ENCODE results near the gene DGAT2. TPM values are rescaled to one million over a fixed set of nuclear protein-coding genes. Genes with fewer than 3 reads are reported as not detected.

Gene DGAT2
- total RNA-seq, 1 experiment from 2014 or later = 3.9 TPM

DNA sequence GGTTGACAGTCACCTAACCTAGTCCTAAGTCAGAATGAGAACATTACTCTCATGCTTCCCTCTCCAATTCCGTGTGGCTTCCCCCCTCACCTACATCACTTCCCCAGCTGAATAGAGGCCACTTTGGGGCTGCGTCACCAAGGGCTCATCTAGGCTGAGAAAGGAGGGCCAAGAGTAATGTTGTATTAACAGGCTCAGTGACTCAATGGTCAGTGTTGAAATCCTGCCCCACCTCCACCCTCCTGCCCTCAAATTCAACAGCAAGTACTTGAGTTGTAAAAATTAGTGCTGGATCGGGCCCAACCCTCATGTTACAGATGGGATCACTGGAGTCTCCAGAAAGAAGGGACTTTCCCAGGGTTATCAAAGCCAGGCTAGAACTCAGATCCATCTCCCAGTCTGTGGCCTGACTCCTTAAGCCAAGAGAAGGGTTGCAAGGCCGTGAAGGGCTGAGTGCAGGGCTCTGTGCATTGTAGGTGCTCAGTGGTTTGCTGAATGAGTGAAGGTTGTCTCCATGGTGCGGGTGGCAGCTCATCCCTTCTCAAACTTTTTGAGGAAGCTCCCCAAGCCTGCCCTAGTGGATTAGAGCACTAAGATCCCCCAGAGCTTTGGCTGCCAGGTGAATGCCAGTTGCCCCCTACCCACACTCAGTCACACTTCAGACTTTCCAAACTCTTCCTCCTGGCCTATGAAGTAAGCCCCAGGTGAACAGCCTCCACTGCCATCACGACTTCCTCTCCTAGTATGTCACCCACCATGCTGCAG lies 3.2 kb downstream of the DGAT2 start:
- DNase-seq (ENCODE audit: low read depth, low spot score) = no peak
- in situ Hi-C loops (cut with HindIII; ENCODE audit: low pct_unique_long_range_greater_than_20kb, low sequenced_read_pairs) = no loop called here

DNA sequence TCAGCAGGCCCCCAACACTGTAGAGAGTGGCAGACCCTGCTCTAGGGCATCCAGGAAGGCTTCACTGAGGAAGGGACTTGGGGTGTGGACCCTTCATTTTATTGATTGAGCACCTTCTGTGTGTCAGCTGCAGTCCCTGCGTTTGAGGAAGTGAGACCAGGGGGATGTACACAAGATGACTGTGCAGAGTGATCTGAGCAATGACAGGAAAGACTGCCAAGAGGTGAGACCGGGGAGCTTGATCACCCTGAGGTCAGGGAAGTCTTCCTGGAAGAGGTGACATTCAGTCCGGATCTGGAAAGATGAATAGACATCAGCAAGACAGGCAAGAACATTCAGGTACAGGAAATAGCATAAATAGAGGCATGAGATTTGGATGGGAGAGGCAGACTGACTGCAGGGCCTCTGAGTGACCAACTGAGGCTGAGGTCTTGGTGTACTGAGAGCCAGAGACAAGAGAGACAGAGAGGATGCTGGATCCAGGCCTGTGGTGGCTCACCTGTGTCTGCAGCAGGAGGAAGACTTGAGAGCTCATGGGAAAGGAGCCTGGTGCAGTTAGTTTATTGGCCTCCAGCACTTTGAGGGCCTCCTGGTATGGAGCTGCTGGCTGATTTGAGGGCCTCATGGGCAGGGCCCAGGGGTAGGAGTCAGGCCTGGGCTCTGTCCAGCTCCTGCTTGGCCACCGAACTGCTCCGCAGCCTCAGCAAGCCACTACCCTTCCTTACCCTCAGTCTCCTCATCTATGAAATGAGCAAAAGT lies 5.2 kb downstream of the DGAT2 start:
- DNase-seq (ENCODE audit: low read depth, low spot score) = no peak
- in situ Hi-C loops (cut with HindIII; ENCODE audit: low pct_unique_long_range_greater_than_20kb, low sequenced_read_pairs) = no loop called here

DNA sequence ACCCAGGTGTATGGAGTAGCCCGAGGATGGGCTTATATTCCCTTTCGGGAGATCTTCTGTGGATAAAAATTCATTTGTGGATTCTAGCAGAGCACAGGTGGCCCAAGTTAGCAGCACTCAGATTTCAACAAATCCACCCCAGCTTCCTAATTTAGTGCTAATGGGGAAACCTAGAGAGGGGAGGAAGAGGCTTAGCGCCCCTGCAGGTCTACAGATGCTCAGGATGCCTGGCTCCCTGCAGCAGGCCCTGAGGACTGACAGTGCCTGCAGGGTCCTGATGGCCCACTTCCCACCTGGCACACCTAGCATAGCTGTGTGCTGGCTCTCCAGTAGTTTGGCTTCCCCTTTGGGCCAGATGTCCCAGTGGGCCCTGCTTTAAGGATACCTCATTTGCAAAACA lies 6.5 kb downstream of the DGAT2 start:
- in situ Hi-C loops (cut with HindIII; ENCODE audit: low pct_unique_long_range_greater_than_20kb, low sequenced_read_pairs) = no loop called here
- no peak for DNase-seq (ENCODE audit: low read depth, low spot score)

DNA sequence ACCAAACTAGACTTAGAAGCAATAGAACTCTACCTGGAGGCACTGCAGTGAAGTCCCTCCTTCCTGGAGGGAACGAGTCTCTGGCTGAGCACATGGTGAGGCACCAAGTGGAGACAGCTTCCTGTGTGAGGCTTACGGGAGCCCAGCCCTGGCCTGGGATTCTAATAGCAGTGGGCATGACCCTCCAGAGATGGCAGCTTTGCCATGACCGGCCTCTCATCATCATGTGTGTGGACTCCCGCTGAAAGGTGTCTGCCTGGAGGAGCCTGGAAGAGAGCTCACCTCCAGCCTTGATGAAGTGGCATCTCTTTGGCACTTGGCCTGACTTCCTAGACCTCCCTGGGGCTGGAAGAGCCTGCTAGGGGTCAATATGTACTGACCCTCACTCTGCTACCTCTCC lies 8.0 kb downstream of the DGAT2 start:
- no peak for DNase-seq (ENCODE audit: low read depth, low spot score)
- in situ Hi-C loops (cut with HindIII; ENCODE audit: low pct_unique_long_range_greater_than_20kb, low sequenced_read_pairs) = no loop called here

DNA sequence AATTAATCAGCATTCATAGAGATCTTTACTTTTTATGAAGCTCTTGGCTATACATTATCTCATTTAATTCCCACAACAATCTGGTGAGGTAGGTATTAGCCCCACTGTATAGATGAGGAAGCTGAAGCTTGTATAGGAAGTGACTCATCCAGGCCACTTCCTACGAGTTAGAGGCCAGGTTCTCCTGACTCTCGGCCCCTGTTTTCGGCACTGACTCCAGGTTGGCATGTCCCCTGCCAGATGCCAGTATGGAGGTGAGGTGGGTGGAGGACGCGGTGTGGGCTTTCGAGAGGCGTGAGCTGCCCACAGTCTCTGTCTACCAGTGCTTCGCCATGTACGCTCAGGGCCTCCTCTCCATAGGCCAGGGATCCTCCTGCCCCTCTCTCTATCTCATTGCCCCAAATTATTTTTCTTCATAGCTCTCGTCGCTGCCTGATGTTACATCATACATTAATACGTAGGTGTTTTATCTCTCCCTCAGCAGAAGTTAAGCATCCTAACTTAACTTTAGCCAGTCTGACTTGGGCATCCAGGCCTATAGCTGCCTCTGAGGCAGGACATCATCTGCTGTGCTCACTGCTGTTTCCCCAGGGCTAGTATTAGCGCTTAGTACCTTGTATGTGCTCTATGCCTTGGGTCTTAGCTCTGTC lies 9.0 kb downstream of the DGAT2 start:
- in situ Hi-C loops (cut with HindIII; ENCODE audit: low pct_unique_long_range_greater_than_20kb, low sequenced_read_pairs) = no loop called here
- no peak for DNase-seq (ENCODE audit: low read depth, low spot score)

DNA sequence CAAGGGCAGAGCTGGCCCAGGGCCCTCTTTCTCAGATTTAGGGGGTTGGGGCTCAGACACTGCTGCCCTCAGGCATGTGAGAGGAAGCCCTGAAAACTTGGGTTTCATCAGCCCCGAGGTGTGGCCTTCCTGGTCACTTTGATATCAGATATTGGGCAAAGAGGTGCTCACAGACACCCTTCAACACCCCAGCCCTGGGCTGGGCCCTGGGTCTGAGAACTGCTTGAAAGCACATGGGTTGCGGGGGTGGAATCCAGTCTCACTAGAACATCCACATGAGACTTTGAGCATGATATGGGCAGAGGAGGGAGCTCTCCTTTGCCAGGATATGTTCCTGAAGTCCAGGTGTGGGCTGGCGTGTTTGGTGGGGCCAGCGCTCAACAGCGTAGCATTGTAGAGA lies 10.4 kb downstream of the DGAT2 start:
- no peak for DNase-seq (ENCODE audit: low read depth, low spot score)
- in situ Hi-C loops (cut with HindIII; ENCODE audit: low pct_unique_long_range_greater_than_20kb, low sequenced_read_pairs) = no loop called here

DNA sequence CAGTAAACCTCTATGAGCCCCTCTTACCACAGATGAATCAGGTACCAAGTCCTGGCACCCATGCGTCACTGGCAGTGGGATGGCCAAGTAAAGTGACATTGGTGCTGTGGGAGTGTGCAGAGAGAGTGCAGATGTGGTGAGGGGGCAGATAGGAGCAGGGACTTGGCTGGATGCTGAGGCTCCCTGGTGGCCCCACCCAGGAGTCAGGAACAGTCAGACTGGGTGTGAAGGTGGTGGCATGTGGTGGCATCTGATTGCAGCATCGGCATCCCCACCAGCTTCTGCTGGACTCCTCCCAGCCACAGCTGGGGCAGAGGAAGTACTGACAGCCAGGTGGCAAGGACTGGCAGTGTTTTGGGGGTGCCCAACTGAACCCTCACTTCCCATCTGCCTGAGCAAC lies 11.4 kb downstream of the DGAT2 start:
- in situ Hi-C loops (cut with HindIII; ENCODE audit: low pct_unique_long_range_greater_than_20kb, low sequenced_read_pairs) = no loop called here
- no peak for DNase-seq (ENCODE audit: low read depth, low spot score)

DNA sequence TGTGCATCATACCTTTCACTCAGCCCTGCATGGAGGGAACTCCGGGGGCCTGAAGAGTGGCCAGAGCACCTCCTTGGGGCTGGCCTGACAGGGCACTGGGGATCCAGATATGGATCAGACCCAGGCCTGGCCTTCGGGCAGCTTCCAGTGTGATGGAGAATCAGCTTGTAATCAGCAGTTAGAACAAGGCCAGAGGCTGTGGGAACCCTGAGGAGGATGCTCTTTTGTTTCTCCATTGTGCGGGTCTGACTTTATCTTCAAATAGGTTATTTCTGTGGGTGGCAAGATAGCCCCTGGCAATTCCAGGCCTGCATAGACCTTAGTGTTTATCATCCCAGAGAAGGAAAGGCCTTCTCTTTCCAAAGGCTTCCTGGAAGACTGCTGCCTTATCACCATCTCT lies 12.3 kb downstream of the DGAT2 start:
- in situ Hi-C loops (cut with HindIII; ENCODE audit: low pct_unique_long_range_greater_than_20kb, low sequenced_read_pairs) = no loop called here

DNA sequence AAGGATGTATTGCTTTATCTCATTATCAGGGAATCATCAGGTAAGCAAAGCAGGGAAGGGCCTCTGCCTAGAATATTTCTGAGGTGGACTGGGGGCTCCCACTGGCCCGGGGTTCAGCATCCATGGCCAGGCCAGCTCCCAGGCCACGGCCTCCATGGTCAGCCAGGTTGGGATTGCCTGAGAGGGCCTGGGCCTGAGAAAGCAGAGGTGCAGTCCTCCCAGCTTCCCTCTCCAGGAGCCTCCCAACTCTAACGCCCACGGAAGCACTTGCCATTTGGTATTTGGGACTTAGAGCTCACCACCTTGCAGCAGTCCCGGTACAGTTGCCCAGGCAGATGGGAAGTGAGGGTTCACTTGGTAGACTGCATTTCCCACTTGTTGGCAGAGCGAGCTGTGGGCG lies 12.7 kb downstream of the DGAT2 start:
- in situ Hi-C loops (cut with HindIII; ENCODE audit: low pct_unique_long_range_greater_than_20kb, low sequenced_read_pairs) = no loop called here
- no peak for DNase-seq (ENCODE audit: low read depth, low spot score)

More for the DNA sequence above, 12.3 kb downstream of the DGAT2 start:
- no peak for DNase-seq (ENCODE audit: low read depth, low spot score)

DNA sequence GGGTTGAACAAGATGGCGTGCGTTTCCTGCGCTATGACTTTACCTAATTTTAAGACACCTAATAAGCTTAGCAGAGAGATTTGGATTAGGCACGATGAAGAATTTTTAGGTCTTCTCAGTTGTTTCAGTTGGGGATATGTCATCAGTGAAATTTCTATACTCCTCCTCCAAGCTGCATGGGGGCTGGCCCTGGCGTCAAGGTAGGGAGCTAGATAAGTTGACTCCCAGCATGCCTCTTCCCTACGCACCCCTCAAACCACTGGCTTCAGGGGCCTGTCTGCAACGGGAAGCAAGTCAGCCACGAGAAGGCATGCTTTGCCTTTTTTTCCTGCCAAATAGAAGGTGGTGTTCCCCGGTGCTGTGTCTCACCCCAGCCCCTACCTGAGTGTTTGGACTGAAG lies 13.3 kb downstream of the DGAT2 start:
- in situ Hi-C loops (cut with HindIII; ENCODE audit: low pct_unique_long_range_greater_than_20kb, low sequenced_read_pairs) = no loop called here
- DNase-seq (ENCODE audit: low read depth, low spot score) = no peak

DNA sequence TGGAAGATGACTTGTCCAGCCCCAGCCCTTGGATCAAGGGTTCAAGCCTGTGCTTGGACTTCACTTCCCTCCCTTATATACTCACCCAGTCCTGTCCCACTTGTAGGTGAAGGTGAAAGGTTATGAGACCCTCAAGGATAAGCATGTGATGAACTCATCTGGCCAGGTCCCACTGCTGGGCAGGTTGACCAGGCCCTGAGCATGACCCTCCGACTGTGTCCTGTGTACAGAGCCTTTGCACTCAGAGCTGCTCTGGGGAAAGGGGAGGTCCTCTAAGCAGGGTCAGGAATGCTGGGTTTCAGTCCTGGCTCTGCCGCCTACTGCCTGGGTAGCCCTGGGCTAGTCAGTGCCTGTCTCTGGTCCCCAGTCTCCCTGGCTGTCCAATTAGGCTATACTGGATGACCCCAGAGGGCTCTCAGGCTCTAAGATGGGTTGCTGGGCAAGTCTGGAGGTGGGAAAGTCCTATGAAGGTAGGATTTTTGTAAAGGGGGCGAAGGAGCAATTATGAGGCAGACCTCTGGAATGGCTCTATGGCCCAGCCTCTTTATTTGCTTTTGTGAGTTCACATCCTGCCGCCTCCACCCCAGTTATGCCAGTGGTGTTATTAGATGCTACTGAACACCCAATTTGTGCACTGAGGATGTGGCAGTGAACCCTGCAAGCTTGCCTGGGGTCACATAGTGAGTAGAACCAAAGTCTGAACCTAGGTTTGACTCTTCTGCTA lies 14.1 kb downstream of the DGAT2 start:
- in situ Hi-C loops (cut with HindIII; ENCODE audit: low pct_unique_long_range_greater_than_20kb, low sequenced_read_pairs) = no loop called here
- DNase-seq (ENCODE audit: low read depth, low spot score) = no peak

DNA sequence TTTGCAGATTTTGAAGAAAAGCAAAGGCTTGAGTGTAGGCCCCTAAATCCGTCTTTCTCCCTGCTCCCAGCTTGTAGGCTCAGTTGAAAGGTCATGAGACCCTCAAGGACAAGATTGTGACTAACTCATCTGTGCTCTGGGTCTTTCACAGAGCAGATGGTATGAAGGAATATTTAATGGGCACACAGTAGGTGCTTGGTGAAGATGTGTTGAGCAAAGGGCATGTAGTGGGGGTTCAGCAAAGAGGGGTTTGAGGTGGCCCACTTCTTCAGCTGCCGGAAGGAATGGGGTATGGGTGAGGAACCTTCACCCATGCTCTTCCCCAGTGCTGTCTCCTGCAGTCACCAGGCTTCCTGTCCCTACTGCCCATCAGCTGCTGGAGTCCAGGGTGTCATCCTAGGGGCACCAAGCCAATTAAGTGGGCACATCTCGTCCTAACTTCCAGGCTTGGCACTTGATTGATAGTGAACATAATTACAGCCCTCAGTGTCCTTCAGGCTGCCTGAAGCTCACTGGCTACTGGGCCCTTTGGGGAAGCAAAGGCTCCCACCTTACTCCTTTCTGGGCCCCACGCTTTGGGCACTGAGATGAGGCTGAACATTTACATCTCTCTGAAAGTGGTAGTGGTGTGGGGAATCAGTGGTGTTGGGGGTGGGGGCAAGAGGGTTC lies 15.0 kb downstream of the DGAT2 start:
- in situ Hi-C loops (cut with HindIII; ENCODE audit: low pct_unique_long_range_greater_than_20kb, low sequenced_read_pairs) = no loop called here

DNA sequence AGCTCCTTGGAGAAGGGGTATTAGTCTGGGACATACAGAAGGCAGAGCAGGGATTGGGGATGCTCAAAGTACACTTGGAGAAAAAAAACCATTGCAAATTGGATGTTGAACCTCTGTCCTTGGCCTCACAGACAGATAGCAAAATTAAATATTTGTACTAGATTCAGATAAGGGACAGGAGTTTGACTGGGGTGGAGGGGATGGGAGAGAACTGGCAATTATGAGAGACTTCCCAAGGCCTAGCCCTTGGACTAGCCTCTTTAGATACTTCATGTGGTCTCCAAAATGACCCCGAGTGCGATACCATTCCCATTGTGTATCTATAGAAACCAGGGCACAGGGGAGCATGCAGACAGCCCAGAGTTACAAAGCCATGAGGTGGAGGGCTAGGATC lies 15.5 kb downstream of the DGAT2 start:
- in situ Hi-C loops (cut with HindIII; ENCODE audit: low pct_unique_long_range_greater_than_20kb, low sequenced_read_pairs) = no loop called here
- DNase-seq (ENCODE audit: low read depth, low spot score) = no peak

More for the DNA sequence above, 15.0 kb downstream of the DGAT2 start:
- DNase-seq (ENCODE audit: low read depth, low spot score) = no peak

DNA sequence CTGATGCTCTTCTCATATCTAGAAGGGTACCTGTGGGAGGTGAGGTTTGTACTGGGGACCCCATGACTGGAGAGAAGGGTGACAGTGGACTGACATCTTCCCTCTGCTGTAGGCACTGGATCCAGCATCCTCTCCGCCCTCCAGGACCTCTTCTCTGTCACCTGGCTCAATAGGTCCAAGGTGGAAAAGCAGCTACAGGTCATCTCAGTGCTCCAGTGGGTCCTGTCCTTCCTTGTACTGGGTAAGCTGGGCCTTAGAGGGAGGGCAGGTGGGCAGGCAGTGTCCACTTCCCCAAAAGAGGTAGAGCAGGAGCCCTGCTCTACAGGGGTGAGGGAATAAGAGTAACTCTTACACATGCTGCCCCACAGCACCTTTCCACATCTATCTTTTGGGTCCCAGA lies 15.9 kb downstream of the DGAT2 start:
- in situ Hi-C loops (cut with HindIII; ENCODE audit: low pct_unique_long_range_greater_than_20kb, low sequenced_read_pairs) = no loop called here
- no peak for DNase-seq (ENCODE audit: low read depth, low spot score)

DNA sequence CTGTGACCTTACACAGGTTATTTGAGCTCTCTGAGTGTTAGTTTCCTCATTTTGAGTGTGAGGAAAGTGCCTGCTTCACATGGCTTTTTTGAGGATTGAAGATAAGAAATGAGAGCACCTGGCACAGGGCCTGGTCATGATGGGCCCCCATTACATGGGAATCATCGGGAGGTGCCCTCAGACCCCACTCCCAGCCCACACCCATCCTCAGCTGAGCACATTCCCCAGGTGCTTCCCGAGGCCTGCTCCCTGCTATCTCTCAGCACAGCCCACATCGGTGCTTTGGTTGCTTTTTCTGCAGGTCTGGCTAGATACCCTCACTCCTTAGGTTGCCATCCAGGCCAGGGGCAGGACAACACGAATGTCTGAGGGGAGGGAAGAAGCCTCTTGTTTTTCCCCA lies 16.6 kb downstream of the DGAT2 start:
- in situ Hi-C loops (cut with HindIII; ENCODE audit: low pct_unique_long_range_greater_than_20kb, low sequenced_read_pairs) = no loop called here
- no peak for DNase-seq (ENCODE audit: low read depth, low spot score)

DNA sequence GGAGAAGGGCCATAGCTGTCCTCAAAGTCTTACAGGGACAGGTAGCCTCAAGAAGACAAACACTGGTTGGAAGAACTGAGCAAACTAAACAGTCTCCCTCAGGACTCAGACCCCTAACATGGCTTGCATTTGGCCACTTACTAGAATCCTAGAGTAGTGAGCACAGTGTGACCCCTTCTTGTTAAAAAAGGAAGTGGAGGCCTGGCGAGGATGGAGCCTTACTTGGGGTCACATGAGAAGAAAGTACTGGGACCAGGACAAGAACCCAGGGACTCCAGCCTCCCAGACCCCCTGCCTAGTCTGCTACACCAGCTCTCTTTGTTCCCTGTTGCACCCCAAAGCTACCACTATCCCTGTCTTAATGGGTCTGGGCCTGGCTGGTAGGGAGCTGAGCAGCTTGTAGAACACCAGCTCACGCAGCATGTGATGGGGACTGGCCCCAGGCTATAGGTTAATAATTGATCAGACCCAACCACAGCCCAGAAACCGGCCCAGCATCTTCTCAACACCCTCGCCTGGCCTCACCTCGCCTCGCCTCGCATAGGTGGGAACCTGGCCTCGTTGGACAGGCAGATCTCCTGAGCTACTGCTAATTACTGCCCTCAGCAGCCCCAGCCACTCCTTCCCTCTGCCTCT lies 17.6 kb downstream of the DGAT2 start:
- no peak for DNase-seq (ENCODE audit: low read depth, low spot score)
- in situ Hi-C loops (cut with HindIII; ENCODE audit: low pct_unique_long_range_greater_than_20kb, low sequenced_read_pairs) = no loop called here

DNA sequence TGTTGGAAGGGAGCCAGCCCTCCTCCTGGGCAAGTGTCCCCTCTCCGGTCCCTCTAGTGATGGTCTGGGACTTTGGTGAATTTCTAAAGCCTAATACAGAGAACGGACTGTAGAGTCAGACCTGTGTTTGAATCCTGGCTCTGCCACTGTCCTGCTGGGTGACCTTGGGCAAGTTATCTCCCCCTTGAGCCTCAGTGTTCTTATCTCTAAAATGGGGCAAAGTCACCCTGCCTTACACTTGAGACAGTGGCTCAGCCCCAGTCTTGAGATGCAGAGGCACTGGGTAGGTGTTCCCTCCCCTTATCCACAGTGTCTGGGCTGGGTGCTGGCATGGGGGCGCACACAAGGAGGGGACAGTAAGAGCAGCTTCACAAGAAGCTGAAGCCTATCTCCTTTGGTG lies 20.9 kb downstream of the DGAT2 start:
- in situ Hi-C loops (cut with HindIII; ENCODE audit: low pct_unique_long_range_greater_than_20kb, low sequenced_read_pairs) = no loop called here
- no peak for DNase-seq (ENCODE audit: low read depth, low spot score)

All from SK-MEL-5 (cell line).